Ascending aorta (tissue), 2 donors: ENCODE data around the gene KIFC3. TPM values are rescaled to one million over a fixed set of nuclear protein-coding genes. Genes with fewer than 3 reads are reported as not detected.

Source experiments
- DNase-seq, 2 donors: peaks; one replicate each; pipeline ENCODE4 v3.0.0-alpha.2; 2019; ENCODE audit warnings: low spot score in 2 of 2
- H3K27ac ChIP-seq, 2 donors: fragments of 200-600 bp; sonication (generic); one replicate each; pipeline ENCODE4 v1.5.1; 2016 to 2017; ENCODE audit warnings: mild to moderate bottlenecking in 1 of 2
- H3K27me3 ChIP-seq: fragments of 200-600 bp; sonication (generic); one replicate; pipeline ENCODE4 v1.5.1; 2017
- H3K36me3 ChIP-seq, 2 donors: fragments of 200-600 bp; sonication (generic); one replicate each; pipeline ENCODE4 v1.5.1; 2016
- H3K4me1 ChIP-seq, 2 donors: fragments of 200-600 bp; sonication (generic); one replicate each; pipeline ENCODE4 v1.5.1; 2016 to 2017; ENCODE audit warnings: mild to moderate bottlenecking in 1 of 2
- H3K4me3 ChIP-seq, 2 donors: fragments of 200-600 bp; sonication (generic); one replicate each; pipeline ENCODE4 v1.5.1; 2016 to 2017; ENCODE audit warnings: mild to moderate bottlenecking in 1 of 2
- H3K9me3 ChIP-seq, 2 donors: fragments of 200-600 bp; sonication (generic); one replicate each; pipeline ENCODE4 v1.5.1; 2016
- CTCF ChIP-seq, 3 experiments: fragments of 200-600 bp in 2 of 3; fragments of 450-650 bp in 1 of 3; sonication (generic) in 2 of 3; IDR thresholded peaks; one replicate each; pipeline ENCODE4 v1.5.1; 2016 to 2019; ENCODE audit warnings: antibody characterized with exemption in 3 of 3, mild to moderate bottlenecking in 1 of 3, moderate library complexity in 1 of 3
- intact Hi-C: fragments of 100-400 bp; cut with DNase I; formaldehyde crosslinking; loops from one replicate; pipeline ENCODE4 v1.15.1; 2023
- total RNA-seq: library from RNA; depleted of rRNA; stranded (reverse); fragments of >200 nt; gene quantifications from one replicate; pipeline ENCODE4 v1.1.0, GENCODE V29; 2016

KIFC3 gene
- total RNA-seq, 1 donor from 2014 or later, result 54.9 TPM

GRCh38 chr16:57750796-57751538, 51.3 kb downstream of the KIFC3 start:
- H3K27me3 ChIP-seq, result no peaks in the 10 kb centered on the region
- no peaks in the 10 kb centered on the region for H3K4me1 ChIP-seq
- H3K9me3 ChIP-seq, result no peaks in the 10 kb centered on the region
- no peak overlapping the region for H3K27ac ChIP-seq
- intact Hi-C loops, result no loop called here
- peaks cover 3 to 33% of the 10 kb centered on the region in 2 donors for H3K36me3 ChIP-seq
- no peak for DNase-seq
- no peak for TF ChIP-seq CTCF (IDR thresholded peaks at IDR 0.05)
- no peak overlapping the region for H3K4me3 ChIP-seq

GRCh38 chr16:57749856-57750452, 52.3 kb downstream of the KIFC3 start:
- no peak for DNase-seq
- H3K9me3 ChIP-seq, result no peaks in the 10 kb centered on the region
- peaks cover under 1 to 24% of the 10 kb centered on the region in 2 donors for H3K36me3 ChIP-seq
- no peak overlapping the region for H3K27ac ChIP-seq
- intact Hi-C loops, result no loop called here
- no peak for TF ChIP-seq CTCF (IDR thresholded peaks at IDR 0.05)
- no peaks in the 10 kb centered on the region for H3K4me1 ChIP-seq
- H3K27me3 ChIP-seq, result no peaks in the 10 kb centered on the region
- H3K4me3 ChIP-seq, result no peak overlapping the region

GRCh38 chr16:57749101-57749692, 53.1 kb downstream of the KIFC3 start:
- Histone ChIP-seq H3K36me3 (peaks cover 5 to 24% of the 10 kb centered on the region in 2 donors), H3K4me1 (no peaks in the 10 kb centered on the region), H3K4me3 (no peak overlapping the region), H3K27me3 (no peaks in the 10 kb centered on the region), H3K27ac (no peak overlapping the region), H3K9me3 (no peaks in the 10 kb centered on the region)
- DNase-seq, result no peak
- TF ChIP-seq CTCF (IDR thresholded peaks at IDR 0.05), result no peak
- intact Hi-C loops, result no loop called here

- H3K4me1 ChIP-seq, result no peaks in the 10 kb centered on the region
- no peaks in the 10 kb centered on the region for H3K9me3 ChIP-seq
- no peak overlapping the region for H3K27ac ChIP-seq
- TF ChIP-seq CTCF (IDR thresholded peaks at IDR 0.05), result no peak
- no peak overlapping the region for H3K4me3 ChIP-seq
- no peak for DNase-seq
- peaks cover 11 to 24% of the 10 kb centered on the region in 2 donors for H3K36me3 ChIP-seq
- H3K27me3 ChIP-seq, result no peaks in the 10 kb centered on the region
- intact Hi-C loops, result no loop called here
These were observed 53.7 kb downstream of the KIFC3 start for GRCh38 chr16:57748596-57748995.

- Histone ChIP-seq H3K4me1 (no peaks in the 10 kb centered on the region), H3K4me3 (no peak overlapping the region), H3K27ac (no peak overlapping the region), H3K9me3 (no peaks in the 10 kb centered on the region), H3K36me3 (peaks cover 11 to 25% of the 10 kb centered on the region in 2 donors), H3K27me3 (no peaks in the 10 kb centered on the region)
- no peak for DNase-seq
- intact Hi-C loops, result no loop called here
- no peak for TF ChIP-seq CTCF (IDR thresholded peaks at IDR 0.05)
These were observed 54.3 kb downstream of the KIFC3 start for GRCh38 chr16:57747996-57748395.
